SK-MEL-5 (cell line): ENCODE measurements around the gene RASA1. TPM values are rescaled to one million over a fixed set of nuclear protein-coding genes. Genes with fewer than 3 reads are reported as not detected.

Source experiments
- DNase-seq: peaks from one replicate; pipeline ENCODE4 v3.0.0-alpha.2; 2016; ENCODE audit warnings: low read depth, low spot score
- in situ Hi-C: cut with HindIII; loops from 2 replicates; pipeline ENCODE4 v1.10.0; 2016; ENCODE audit warnings: low sequenced_read_pairs, high pct_unique_total_duplicates, low pct_unique_long_range_greater_than_20kb
- total RNA-seq: library from RNA; depleted of rRNA; stranded (reverse); fragments of >200 nt; shearing (Covaris generic); gene quantifications from 2 replicates; pipeline ENCODE4 v1.2.3, GENCODE V29; 2014

The RASA1 gene
- total RNA-seq, 1 experiment from 2014 or later: 16.5 TPM

DNA sequence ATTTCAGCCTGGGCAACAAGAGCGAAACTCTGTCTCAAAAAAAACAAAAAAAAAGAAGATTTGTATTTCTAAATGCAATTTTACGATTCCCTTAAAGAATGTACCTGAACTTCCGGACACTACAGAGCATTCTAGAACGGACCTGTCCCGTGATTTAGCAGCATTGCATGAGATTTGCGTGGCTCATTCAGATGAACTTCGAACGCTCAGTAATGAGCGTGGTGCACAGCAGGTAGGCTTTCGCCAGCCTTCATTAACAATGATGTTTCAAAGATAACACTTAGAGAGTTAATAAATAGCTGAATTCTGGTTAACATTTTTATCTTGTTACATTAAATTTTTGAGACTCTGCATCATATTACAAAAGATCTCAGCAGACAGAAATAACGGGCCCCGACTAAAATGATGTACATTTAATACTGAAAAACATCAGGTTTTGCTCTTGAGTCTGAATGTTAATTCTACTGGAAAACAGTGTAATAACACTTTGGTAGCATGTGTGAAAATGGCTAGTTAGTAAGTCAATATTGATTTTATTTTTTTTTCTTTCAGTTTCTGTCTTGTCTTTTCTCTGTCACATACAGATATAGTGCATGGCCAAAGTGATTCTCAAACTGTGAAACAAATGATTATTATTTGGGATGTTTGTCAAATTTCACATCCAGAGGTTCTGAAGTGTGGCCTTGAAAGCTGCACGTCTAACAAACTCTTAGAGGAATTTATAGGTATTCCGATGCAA, 121.8 kb downstream of the RASA1 start:
- in situ Hi-C loops: no loop called here

DNA sequence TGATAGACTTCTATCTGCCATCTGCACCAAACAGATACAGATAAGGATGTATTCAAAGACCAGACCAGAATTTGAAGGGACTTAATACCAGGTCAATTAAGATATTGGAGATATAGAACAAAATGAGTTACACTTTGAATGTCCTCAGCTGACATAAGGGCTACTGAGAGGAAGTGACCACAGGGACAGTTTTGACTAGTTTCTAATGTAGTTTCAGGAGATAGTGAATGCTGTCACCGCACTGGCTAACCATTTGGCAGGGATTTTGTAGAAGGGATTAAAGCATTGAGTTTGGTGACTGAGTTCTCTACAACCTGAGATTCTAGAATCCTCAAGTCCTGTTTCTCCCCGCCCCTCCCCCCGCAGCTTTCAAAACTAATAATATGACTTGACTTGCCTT, 122.4 kb downstream of the RASA1 start:
- DNase-seq: no peak
- in situ Hi-C loops: no loop called here

More for the DNA sequence above, 121.8 kb downstream of the RASA1 start:
- DNase-seq: no peak

DNA sequence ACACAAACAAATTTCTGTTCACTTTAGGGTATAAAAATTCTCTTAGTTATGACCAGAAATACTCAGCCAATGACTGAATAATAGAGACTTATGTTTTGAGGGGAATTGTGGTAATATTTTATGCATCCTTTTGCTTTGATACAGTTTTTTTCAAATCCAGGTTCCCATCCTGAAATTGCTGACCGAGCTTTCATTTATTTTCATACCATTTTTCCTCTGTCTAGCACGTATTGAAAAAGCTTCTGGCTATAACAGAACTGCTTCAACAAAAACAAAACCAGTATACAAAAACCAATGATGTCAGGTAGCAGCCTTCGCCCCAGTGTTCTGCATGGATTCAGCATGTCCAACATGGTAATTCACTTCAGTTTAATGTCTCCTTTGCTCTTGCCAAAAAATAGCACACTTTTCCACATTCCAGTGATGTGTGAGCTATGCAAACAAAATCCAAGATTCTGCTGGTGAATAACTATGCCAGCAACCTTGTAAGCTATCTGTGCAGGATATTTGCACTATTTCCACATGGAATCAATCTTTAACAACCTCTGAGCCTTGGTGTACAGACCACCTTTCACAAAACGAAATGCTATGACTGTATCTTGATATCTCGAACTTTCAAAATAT, 123.0 kb downstream of the RASA1 start:
- no peak for DNase-seq
- in situ Hi-C loops: no loop called here

DNA sequence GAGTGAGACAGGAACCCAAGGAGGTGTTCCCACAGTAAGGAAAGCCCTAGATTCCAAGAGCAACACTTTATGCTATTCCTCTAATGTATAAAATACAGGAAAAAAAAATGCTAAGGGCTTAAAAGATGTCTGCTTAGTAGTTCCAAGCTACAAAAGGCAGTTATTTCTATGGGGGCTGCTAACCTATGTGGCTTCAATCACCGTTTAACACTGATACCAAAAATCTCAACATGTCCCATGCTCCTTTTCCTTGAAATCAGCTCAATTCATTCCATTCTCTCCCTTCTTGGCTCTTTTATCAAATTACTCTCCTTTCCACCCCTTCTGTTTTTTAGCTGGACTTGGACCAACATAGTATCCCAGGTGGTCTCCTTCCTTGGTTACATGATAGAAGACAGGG, 124.5 kb downstream of the RASA1 start:
- DNase-seq: no peak
- in situ Hi-C loops: no loop called here

GRCh38 chr5:87392801-87393200, 125.1 kb downstream of the RASA1 start:
- in situ Hi-C loops: no loop called here
- DNase-seq: no peak

- no peak for DNase-seq
- in situ Hi-C loops: no loop called here
Observed at GRCh38 chr5:87393331-87393730, 125.6 kb downstream of the RASA1 start.

GRCh38 chr5:87394411-87395165, 126.9 kb downstream of the RASA1 start:
- in situ Hi-C loops: no loop called here
- no peak for DNase-seq

DNA sequence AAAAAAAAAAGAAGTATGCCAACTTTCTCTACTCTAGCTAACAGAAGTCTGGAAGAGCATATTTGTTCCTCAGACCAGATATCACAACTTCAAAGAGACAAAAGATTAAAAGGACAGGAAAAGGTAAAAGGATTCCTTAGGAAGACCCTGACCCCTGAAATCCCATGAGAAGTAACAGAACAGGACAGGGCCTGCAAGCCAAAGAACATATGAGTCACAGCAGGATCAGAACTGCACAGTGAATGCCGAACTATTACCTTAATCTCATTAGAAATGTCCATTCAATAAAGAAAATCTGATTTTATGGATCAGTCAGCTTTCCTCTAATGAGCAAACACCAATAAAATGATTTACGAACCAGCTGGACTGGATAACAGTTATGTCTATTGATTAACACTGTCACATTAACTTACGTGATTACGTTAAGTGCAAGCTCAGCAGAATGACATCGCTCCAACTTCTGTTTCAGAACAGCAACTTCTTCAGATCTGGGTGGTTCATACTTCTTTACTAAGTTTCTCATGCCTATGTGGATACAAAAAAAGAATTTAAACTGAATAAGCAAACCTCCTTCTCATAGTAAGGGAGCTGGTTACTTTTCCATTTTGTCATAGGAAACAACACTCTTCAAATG, 131.4 kb downstream of the RASA1 start:
- no peak for DNase-seq
- in situ Hi-C loops: no loop called here

- no peak for DNase-seq
- in situ Hi-C loops: no loop called here
Observed at GRCh38 chr5:87399720-87400119, 132.0 kb downstream of the RASA1 start.

GRCh38 chr5:87400305-87400899, 132.7 kb downstream of the RASA1 start:
- peak; percentile 63 for DNase-seq
- in situ Hi-C loops: no loop called here

- no peak for DNase-seq
- in situ Hi-C loops: no loop called here
Observed at GRCh38 chr5:87401626-87402025, 133.9 kb downstream of the RASA1 start.

GRCh38 chr5:87403409-87403808, 135.7 kb downstream of the RASA1 start:
- in situ Hi-C loops: no loop called here
- no peak for DNase-seq

- in situ Hi-C loops: no loop called here
- DNase-seq: no peak
Observed at GRCh38 chr5:87403899-87404298, 136.2 kb downstream of the RASA1 start.

DNA sequence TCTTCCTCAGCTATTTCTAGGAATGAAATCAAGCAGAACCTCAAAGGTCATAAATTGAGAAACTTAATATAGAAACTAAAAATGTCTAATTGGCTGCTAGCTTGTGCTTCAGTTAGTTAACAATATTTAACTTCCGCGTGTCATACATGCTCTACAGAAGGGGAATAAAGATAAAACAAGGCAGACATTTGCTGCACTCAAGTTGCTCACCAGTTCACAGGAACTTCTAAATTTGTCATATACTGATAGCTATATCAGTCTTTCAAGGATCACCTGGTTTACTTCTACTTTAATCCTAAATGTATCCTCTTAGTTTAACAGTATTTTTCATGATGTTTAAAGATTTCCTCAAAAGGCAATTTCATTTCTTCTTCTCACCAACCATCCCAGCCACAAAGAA, 136.7 kb downstream of the RASA1 start:
- in situ Hi-C loops: no loop called here
- DNase-seq: no peak

DNA sequence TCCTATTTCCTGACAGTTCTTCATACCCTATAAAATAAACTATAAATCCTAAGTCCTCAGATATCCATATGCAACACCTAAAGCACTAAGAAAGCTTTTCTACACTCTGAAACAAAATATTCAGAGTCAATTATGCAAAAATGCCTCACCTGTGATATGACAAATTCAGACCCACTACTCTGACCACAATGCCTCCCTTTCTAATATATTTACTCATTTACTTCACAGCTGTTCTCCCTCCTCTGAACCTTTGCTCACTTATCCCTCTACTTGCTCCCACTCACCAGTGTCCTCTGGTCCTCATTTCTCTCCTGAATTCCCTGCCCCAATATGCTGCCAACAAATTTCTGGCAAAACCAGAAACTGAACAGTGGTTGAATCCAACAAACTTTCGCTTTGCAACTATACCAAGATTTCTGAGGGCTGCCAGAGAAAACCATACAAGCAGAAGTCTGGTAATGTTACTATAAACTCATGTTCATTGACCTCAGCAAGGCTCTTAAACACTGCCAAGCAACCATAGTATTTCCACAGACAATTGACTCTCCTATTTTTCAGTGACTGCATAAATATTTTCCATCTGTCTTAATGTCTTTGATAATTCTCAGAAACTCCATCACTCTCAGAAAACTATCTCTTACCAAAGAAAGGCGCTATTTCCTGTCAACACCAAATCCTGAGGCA, 137.9 kb downstream of the RASA1 start:
- in situ Hi-C loops: no loop called here
- DNase-seq: no peak

DNA sequence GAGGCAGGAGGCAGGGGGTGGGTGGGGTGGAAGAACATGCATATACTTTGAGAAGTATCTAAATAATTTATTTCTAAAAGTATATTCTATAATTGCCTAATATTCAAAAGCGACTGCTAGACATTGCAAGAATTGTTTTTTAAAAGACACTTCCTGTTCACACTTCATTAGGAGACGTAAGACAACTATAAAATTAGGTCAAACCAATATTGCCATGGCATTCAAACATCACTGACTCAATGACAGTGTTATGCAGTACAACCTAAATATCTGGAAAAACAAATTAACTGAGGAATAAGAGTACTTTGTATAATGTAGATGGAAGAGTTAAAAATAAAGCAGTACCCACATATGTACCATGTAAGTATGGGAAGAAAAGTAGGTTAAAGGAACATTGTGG, 140.5 kb downstream of the RASA1 start:
- no peak for DNase-seq
- in situ Hi-C loops: no loop called here

DNA sequence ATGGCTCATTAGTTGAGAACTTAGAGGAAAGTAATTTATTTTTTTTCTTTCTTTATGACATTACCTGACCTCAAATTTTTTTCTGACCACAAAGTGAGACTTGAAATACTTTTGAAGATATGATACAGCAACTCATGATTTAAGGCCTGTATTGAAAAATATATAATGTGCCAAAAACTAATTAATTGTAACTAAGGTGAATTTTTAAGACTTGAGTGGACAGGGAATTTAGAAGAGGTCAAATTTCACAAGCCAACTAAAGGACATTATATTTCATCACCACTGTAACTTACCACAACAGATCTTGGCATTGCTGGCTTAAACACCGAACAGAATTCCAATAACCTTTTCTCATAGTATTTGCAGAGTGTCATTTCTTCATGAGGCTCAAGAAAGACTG, 143.2 kb downstream of the RASA1 start:
- no peak for DNase-seq
- in situ Hi-C loops: no loop called here
